ENCODE measurements around the gene MIGA1. TPM values are rescaled to one million over a fixed set of nuclear protein-coding genes. Genes with fewer than 3 reads are reported as not detected.

MIGA1 gene
- total and polyA plus RNA-seq, 10 of the 15 experiments (the other 5 are each of a cell fraction or from before 2014, with no cell fraction given), result 1.3 to 7.2 (median 4.2) TPM

DNA sequence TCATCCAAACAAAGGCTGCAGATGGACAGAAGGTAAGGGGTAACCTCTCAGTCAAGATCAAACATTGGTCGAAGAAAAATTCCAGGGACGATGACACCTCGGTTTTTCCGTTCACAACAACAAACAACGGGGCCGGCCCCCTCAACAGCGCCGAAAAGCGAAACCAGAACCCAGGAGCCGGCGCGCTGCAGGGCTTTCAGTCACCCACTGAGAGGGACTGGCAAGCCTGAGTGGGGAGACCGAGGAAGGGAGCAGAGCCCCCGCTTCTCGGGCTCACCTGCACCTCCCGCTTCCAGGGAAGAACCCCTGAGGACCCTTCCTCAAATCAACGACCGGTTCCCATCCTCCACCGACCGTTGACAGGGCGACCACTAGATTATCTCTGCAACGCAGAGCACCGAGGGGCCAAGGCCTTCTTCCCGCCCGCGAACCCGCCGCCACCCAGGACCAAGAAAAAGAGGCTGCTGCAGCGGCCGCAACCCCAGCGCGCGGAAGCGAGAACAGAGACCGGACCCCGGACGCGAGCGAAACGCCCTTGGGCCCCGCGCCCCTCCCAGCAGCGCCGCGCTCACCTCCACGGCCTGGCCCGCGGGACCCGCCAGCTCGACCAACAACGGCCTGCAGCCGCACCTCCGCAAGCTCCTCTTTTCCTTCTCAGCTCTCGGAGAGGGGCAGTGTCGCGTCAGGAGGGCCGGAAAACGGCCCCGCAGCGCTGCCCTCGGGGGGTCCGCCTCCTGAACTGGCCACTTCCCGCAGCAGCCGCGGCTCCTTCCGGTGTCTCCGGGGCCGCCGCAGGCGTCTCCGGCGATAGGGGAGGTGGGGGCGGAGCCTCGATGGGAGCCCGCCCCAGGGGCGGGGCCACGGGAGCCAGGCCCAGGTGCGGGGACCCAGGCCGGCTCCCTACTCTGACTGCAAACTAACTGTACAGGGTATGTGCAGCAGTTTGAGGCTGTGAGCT, 20.1 kb upstream of the MIGA1 start, which contains the start of gene USP33:
TSS of gene USP33 (minus strand) at position 782 of the 958 bp plus-strand sequence. CDS start 18,155 bp downstream, outside the sequence.
- ChIA-PET SMC1A (ENCODE audit: uncharacterized antibody, unreplicated experiment) (interaction anchor here (1.0 to 2.1 kb wide), 3 partner anchors 11 to 247 kb away, joined by 3 to 5 read pairs (median 4); partner anchors contain the start of gene DNAJB4), POLR2A (interaction anchor here (0.6 kb wide), 1 partner anchor 12 kb away, joined by 4 read pairs; no protein-coding TSS in a partner anchor), CTCF (no interaction called here), RAD21 (ENCODE audit: unreplicated experiment) (interaction anchor here (0.6 to 1.5 kb wide), 2 partner anchors 98 to 249 kb away, joined by 3 read pairs; no protein-coding TSS in a partner anchor)
- peak within 1 kb of the TSS; percentile 74 for H3K27ac ChIP-seq (ENCODE audit: control insufficient read depth, insufficient read depth)
- peak within 1 kb of the TSS; percentile 81 for H2AFZ ChIP-seq (ENCODE audit: control insufficient read depth, low read depth, low read length)
- H4K20me1 ChIP-seq (ENCODE audit: control insufficient read depth, insufficient read depth), result 0 out of 2 replicates have a peak, but pooled peaks cover 3% of the 10 kb centered on the region
- no peaks in the 10 kb centered on the region for H3K36me3 ChIP-seq (ENCODE audit: control insufficient read depth in 2 of 2, insufficient read depth in 2 of 2, low read length in 1 of 2)
- 1% methylated on average over 75 of the region's 79 CpGs for WGBS (ENCODE audit: insufficient coverage, insufficient replicate concordance, low lambda C conversion rate, missing lambda C conversion rate)
- DNase-seq (ENCODE audit: low read depth, low spot score) (no peak), ATAC-seq (peak; percentile 93), FAIRE-seq (peak; percentile 54)
- H3K4me2 ChIP-seq (ENCODE audit: control insufficient read depth, insufficient read depth), result peak within 1 kb of the TSS; percentile 77
- peak within 1 kb of the TSS; percentile 76 for H3K4me3 ChIP-seq
- H3K27me3 ChIP-seq (replicated peaks in 1 of 2; ENCODE audit: control insufficient read depth in 2 of 2, insufficient read depth in 2 of 2, low read length in 1 of 2), result no peaks in the 10 kb centered on the region
- peaks cover 50% of the 10 kb centered on the region for H3K79me2 ChIP-seq (ENCODE audit: control insufficient read depth, insufficient read depth, low read length)
- peaks cover 8% of the 10 kb centered on the region; the same call in 1 of the 2 replicates for H3K4me1 ChIP-seq (ENCODE audit: control insufficient read depth, insufficient read depth, low read length)
- H3K9ac ChIP-seq (ENCODE audit: control insufficient read depth, insufficient read depth, low read length), result peak within 1 kb of the TSS; percentile 77
- in situ Hi-C loops (cut with MboI), result loop anchor here (25.0 kb wide), 1 partner anchor 878 kb away; the partner anchor contains the start of gene IFI44
- no TSS peak for BruUV-seq (replicated peaks)
- H3K9me3 ChIP-seq (replicated peaks; ENCODE audit: control insufficient read depth, insufficient read depth, low read length), result no peaks in the 10 kb centered on the region
- intact Hi-C loops (cut with micrococcal nuclease; ENCODE audit: unreplicated experiment), result no loop called here
- TF ChIP-seq TARDBP (IDR thresholded peaks at IDR 0.05; ENCODE audit: borderline replicate concordance) (0 out of 2 replicates have a peak, but pooled peaks have one; percentile 23), SMARCA5 (IDR thresholded peaks at IDR 0.05) (no peak), BHLHE40 (IDR thresholded peaks at IDR 0.05; ENCODE audit: borderline replicate concordance in 1 of 2, low read depth in 2 of 2, low read length in 1 of 2) (peak in 1 of 2 experiments; percentile 46; a peak in 1 of 4 replicates), WRNIP1 (IDR thresholded peaks at IDR 0.05; ENCODE audit: borderline replicate concordance, low read depth, low read length) (no peak), POLR2AphosphoS5 (IDR thresholded peaks at IDR 0.05; ENCODE audit: low read length) (peak; percentile 70; the same call in 1 of the 2 replicates), RAD51 (IDR thresholded peaks at IDR 0.05) (no peak), YY1 (IDR thresholded peaks at IDR 0.05; ENCODE audit: low read depth, low read length) (peak; percentile 28; the same call in 1 of the 2 replicates), RUNX3 (IDR thresholded peaks at IDR 0.05; ENCODE audit: low read length) (peak; percentile 47), ETV6 (conservative IDR thresholded peaks at IDR 0.05 in 1 of 2, IDR thresholded peaks at IDR 0.05 in 1 of 2; ENCODE audit: borderline replicate concordance in 1 of 2, low read depth in 1 of 2) (no peak; a peak in 1 of 4 replicates), GATAD2B (conservative IDR thresholded peaks at IDR 0.05; ENCODE audit: low read depth) (peak; percentile 91), LARP7 (IDR thresholded peaks at IDR 0.05) (peak; percentile 80; the same call in 1 of the 2 replicates), ASH2L (IDR thresholded peaks at IDR 0.05; ENCODE audit: borderline replicate concordance, low read depth) (0 out of 2 replicates have a peak, but pooled peaks have one; percentile 25), TAF1 (IDR thresholded peaks at IDR 0.05; ENCODE audit: borderline replicate concordance, low read depth, low read length) (peak; percentile 26; the same call in 1 of the 2 replicates), CBX5 (IDR thresholded peaks at IDR 0.05; ENCODE audit: low read depth) (0 out of 2 replicates have a peak, but pooled peaks have one; percentile 45), SREBF2 (IDR thresholded peaks at IDR 0.05; ENCODE audit: low read length) (0 out of 2 replicates have a peak, but pooled peaks have one; percentile 8), TCF7 (IDR thresholded peaks at IDR 0.05; ENCODE audit: borderline replicate concordance) (no peak), POLR2A (IDR thresholded peaks at IDR 0.05; ENCODE audit: low read depth, low read length) (peak; percentile 82), GABPA (IDR thresholded peaks at IDR 0.05; ENCODE audit: low read depth) (peak; percentile 84)
- TF ChIP-seq, protein P1, sequence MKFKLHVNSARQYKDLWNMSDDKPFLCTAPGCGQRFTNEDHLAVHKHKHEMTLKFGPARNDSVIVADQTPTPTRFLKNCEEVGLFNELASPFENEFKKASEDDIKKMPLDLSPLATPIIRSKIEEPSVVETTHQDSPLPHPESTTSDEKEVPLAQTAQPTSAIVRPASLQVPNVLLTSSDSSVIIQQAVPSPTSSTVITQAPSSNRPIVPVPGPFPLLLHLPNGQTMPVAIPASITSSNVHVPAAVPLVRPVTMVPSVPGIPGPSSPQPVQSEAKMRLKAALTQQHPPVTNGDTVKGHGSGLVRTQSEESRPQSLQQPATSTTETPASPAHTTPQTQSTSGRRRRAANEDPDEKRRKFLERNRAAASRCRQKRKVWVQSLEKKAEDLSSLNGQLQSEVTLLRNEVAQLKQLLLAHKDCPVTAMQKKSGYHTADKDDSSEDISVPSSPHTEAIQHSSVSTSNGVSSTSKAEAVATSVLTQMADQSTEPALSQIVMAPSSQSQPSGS (IDR thresholded peaks at IDR 0.05; ENCODE audit: low read length), result 0 out of 2 replicates have a peak, but pooled peaks have one; percentile 2
- TF ChIP-seq, protein P2, sequence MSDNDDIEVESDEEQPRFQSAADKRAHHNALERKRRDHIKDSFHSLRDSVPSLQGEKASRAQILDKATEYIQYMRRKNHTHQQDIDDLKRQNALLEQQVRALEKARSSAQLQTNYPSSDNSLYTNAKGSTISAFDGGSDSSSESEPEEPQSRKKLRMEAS (IDR thresholded peaks at IDR 0.05; ENCODE audit: low read depth, low read length), result peak; percentile 13; the same call in 1 of the 2 replicates
- TF ChIP-seq, protein P3, sequence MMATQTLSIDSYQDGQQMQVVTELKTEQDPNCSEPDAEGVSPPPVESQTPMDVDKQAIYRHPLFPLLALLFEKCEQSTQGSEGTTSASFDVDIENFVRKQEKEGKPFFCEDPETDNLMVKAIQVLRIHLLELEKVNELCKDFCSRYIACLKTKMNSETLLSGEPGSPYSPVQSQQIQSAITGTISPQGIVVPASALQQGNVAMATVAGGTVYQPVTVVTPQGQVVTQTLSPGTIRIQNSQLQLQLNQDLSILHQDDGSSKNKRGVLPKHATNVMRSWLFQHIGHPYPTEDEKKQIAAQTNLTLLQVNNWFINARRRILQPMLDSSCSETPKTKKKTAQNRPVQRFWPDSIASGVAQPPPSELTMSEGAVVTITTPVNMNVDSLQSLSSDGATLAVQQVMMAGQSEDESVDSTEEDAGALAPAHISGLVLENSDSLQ (IDR thresholded peaks at IDR 0.05), result 0 out of 2 replicates have a peak, but pooled peaks have one; percentile 12

All from GM12878 (cell line).